IPS-NIHi7 (cell line): Measurements from ENCODE around the gene MKRN2OS.

Experiments
- DNase-seq: peaks from one replicate; pipeline ENCODE4 v3.0.0; 2012; ENCODE audit warnings: mixed read lengths; ENCODE audit errors: extremely low spot score

The MKRN2OS gene

DNA sequence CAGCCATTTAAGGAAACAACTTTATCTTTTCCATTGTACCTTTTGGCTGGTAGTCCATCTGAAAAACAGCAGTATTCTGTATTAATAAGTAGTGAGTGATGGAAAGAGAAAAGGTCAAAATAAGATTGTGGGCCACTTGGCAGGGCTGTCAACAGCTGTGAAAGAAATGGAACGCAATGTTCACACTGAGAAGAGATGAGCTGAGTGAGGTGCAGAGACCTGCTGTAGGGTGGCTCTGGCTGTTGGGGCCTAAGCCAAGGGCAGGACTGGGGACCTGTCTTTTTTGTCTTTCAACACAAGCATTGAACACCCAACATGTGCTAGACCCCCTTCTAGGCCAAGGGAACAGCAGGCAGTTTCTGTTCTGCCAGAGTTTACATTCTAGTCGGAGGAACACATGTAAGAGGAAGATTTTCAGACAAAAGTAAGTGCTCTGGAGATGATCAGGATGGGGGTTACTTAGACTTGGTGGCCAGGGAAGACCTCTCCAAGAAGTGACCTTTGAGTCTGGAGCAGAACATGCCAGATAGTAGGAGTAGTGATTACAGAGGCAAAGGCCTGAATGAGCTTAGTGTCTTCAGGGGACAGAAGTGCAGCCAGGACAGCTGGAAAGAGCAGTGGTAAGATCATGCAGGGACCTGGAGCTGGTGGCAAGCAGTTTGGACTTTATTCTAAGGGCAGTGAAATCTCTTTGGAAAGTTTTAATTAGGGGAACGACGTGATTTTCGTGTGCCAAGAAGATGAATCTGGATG lies 31.4 kb downstream of the MKRN2OS start:
- no peak for DNase-seq

DNA sequence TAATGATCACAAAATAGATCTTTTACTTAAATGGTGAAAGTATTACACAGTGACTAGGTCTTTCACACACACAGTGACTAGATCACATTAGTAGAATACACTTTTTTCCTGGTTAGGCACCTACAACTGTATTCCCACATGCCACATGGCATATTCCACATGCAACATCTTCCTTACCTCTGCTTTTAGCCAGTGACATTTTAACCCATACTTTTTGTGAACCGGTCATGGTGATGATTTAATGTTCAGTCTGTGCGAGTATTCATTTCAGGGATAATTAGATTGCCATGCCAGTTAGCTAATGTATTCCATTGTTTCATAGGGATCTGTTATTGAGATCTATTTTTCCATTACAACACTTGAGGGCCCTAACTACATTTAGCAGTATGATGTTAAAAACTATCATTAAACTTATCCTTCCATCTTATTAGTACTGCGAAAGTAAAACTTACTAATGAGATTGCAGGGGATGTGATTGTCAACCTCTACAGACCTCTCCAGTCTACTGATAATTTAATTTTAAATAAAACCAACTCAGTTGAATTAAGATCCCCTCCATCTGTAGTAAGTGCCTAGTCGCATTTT lies 32.7 kb downstream of the MKRN2OS start:
- no peak for DNase-seq

DNA sequence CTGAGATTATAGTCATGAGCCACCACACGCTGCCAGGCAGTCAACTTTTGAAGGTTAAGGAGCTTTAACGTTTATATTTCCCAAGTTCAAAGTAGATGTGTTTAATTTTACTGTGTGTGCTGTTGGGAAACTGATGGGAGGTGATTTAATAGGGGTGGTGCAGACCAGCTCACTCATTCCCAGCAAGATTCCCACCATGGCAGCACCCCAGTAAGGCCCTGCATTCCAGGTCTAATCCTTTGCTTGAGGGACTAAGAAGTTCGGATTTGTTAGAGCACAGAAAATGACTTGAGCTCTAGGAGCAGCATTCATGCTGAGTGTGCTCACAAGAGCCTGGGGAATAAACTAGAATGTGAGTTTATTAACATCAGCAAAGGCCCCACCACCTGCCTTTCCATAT lies 35.8 kb downstream of the MKRN2OS start:
- DNase-seq: no peak

DNA sequence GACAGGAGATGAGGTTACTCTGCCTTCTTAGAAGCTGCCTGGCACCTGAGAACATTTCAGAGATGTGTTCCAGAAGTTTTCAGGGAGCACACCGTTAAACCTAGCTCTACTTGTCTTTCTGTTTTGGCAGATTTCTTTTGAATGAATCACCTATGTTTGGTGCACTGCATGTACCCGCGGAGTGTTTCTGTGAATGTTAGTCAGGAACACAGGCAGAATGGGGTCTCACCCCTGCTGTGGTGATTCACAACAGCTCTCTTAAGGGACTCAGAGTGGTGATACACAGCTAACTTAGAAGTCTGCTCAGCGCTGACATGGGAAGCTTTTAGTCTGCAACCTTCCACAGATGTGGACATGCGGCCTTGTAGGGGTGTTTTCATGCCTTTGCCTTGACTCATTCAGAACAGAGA lies 37.0 kb downstream of the MKRN2OS start:
- DNase-seq: peak; percentile 23

DNA sequence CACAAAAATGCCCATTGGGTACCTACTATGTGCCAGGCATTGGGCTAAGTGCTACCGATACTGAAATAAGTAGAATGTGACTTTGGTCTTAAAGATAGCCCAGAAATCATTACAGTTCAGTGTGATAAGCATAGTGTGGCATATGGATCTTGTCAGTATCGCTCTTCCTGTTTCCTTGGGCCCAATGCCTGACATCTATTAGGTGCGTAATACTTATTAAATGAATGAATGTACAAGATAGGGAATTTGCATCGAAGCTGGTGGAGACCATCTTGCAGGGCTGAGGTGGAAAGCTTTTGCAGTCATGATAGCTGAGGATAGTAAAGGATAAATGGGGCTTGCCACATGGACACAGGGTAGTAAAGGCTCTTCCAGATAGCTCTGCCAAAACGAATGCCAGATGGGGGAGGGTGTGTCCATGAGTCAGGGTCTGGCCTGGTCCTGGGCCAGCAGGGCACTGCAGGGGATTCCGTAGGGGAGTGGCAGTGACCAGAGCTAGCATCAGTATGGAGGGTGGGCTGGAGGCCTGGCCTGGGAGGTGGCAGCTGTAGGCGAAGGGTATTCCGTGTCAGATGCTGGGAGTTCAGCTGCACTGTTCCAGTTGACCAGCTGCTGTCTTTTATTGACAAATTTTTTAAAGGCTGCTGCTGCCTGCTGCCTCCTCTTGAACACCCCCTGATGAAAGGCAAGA lies 37.6 kb downstream of the MKRN2OS start:
- no peak for DNase-seq

DNA sequence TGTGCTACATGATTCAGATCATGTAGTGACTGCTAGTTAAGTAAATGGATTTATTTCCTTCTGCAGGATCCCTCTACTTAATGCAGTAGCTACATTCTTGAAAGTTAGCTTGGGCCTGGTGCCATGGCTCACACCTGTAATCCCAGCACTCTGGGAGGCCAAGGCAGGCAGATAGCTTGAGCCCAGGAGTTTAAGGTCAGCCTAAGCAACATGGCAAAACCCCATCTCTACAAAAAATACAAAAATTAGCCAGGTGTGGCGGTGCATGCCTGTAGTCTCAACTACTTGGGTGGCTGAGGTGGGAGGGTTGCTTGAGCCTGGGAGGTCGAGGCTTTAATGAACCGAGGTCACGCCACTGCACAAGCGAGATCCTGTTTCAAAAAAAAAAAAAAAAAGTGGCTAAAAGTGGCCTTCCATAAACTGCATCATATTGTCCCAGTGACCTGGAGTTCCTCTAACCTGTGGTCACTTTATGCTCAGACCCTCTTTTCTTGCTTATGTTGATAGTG lies 39.0 kb downstream of the MKRN2OS start:
- no peak for DNase-seq

DNA sequence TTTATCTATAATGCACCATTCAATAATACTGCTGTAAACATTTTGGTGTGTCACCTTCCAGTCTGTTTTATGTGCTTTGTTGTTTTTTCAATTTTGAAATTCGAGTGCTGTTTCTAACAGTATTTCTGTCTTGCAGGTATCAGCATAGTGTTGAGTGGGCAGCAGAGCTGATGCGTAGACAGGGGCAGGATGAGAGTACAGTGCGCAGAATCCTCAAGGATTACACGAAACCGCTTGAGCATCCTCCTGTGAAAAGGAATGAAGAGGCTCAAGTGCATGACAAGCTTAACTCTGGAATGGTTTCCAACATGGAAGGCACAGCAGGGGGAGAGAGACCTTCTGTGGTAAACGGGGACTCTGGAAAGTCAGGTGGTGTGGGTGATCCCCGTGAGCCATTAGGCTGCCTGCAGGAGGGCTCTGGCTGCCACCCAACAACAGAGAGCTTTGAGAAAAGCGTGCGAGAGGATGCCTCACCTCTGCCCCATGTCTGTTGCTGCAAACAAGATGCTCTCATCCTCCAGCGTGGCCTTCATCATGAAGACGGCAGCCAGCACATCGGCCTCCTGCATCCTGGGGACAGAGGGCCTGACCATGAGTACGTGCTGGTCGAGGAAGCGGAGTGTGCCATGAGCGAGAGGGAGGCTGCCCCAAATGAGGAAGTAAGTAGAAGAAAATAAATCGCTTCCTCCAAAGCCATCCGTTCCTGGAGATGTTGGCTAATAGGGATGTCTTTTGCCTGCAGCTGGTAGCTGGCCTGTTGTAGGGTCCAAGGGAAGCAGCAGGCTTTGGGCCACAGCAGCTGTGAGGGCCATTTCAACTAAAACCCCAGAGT lies 42.0 kb downstream of the MKRN2OS start:
- no peak for DNase-seq

DNA sequence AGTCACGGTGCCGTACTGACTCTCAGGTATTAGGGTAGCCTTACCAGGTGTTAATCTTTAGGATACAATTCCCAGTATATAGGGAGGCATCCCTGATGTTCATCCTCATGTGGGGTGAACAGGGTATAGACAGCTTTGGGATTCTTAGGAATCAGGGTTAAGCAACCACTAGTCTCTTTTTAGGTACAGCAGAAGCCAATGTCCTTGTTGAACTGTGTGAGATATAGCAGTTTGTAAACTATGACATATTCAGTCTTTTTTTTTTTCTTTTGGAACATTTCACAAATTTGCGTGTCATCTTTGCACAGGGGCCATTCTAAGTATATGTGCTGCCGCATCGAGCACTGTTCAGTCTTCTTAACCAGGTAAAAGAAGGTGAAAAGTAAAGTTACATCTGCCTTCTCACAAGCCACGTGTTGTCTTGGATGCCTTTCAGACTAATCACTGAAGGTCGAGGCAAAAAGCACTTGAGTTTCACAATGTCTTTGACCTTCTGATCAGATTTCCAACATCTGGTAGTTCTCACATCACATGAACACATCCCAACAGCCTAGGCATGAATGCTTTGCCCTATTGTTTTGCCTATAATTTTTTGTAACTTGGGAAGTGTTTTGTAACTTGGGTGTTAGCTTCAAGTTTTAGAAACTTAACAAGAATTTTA lies 43.8 kb downstream of the MKRN2OS start:
- DNase-seq: no peak

DNA sequence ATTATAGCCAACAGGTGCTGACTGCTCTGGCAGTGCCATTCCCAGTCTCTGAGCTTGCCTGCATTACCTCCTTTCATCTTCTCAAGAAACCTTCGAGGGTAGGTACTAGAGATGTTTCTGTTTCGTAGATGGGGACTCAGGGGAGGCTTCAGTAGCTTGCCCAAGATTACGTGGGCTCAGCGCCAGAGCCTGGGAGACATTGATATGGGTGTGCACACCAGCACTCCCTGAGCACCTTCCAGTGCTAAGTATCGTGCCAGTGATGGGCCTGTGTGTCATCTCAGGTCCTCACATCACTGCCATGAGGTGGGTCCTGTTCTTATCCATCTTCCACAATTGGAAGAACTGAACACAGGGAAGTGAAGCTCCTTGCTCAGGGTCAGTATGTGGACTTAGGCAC lies 45.8 kb downstream of the MKRN2OS start:
- no peak for DNase-seq

DNA sequence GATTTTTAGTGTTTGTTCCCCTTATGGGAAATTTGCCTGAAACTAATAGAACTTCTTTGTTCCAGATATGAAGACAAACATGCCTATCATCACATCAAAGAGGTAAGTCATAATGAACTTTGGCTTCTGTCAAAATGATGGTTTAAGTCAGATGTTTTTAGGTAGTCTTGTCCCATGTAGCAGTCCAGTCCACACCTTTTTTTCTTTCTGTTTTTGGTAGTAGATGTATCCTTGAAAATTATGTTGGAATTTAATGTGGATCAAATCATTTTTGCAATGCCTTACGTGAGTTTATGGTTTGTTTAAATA lies 48.9 kb downstream of the MKRN2OS start:
- no peak for DNase-seq

DNA sequence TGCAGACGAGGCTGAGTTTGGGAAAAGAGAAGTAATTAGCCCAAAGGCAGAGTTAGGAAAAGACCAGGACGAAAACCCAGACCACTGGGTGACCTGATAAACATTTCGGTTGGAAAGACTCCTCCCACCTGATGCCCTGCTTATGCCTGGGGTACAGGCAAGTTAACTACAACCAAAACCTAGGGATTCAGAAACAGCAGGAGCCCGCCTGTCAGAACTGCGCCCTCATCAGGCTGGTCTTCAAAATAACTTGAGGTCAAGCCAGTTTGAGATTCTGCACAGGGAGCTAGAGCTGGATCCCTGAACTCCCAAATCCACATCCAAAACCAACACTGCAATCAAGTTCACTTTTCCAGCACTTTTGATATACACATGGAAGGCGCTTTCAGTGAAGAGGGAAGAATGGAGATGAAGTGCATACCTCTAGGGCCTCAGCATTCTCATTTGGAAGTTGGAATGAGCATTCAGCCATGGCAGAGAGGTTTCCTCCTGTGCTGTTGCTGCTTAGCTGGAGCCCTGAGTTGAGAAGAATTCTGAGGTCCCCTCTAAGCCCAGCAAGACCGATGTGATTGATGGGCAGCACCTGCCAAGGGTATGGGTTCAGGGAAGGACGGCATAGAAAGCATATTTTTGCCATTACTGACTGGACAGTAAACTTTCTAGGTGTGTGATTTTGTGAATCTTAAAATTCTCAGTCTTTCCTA lies 49.4 kb downstream of the MKRN2OS start:
- peak; percentile 54 for DNase-seq

DNA sequence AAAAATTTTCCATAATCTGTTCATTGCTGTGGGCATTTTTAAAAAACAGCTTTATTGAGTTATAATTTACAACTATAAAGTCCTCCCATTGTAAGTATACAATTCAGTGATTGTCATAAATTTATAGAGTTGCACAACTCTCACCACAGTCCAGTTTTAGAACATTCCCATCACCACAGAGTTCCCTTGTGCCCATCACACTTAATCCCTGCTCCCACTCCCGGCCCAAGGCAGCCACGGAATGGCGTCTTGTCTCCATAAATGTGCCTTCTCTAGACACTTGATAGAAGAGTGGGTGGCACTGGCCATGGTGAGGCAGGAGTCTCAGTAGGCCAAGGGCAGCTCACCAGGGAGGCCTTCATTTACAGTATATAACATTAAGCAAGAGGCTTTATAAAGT lies 54.8 kb downstream of the MKRN2OS start:
- DNase-seq: no peak

DNA sequence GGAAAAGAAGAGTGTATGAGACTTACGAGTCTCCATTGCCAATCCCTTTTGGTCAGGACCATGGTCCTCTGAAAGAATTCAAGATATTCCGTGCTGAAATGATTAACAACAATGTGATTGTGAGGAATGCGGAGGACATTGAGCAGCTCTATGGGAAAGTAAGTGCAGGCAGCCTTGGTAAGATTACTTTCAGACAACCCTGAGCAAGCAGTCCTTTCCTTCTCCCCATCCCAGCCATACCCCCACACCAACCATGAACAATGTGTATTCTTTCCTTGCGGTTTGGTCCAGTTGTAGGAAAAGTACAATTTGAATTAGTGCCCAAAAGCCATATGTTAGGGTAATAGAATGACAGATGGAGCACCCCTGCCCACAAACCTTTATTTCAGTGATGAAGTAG lies 55.5 kb downstream of the MKRN2OS start:
- no peak for DNase-seq
